Measurements from ENCODE around the gene TCF12.

GRCh38 chr15:57095896-57096295 lies 177.5 kb downstream of the TCF12 start:
- TF ChIP-seq EZH2 (IDR thresholded peaks at IDR 0.05), result no peak
- TF ChIP-seq CTCF (IDR thresholded peaks at IDR 0.05), result no peak
- no peak for TF ChIP-seq EZH2phosphoT487 (IDR thresholded peaks at IDR 0.05)
